ENCODE data around the gene DIS3L.
"Not testable (repeated sequence)": the region's sequence is repeated elsewhere in the genome, so short reads cannot be mapped to it uniquely, and the experiment has no call there.

Gene DIS3L

DNA sequence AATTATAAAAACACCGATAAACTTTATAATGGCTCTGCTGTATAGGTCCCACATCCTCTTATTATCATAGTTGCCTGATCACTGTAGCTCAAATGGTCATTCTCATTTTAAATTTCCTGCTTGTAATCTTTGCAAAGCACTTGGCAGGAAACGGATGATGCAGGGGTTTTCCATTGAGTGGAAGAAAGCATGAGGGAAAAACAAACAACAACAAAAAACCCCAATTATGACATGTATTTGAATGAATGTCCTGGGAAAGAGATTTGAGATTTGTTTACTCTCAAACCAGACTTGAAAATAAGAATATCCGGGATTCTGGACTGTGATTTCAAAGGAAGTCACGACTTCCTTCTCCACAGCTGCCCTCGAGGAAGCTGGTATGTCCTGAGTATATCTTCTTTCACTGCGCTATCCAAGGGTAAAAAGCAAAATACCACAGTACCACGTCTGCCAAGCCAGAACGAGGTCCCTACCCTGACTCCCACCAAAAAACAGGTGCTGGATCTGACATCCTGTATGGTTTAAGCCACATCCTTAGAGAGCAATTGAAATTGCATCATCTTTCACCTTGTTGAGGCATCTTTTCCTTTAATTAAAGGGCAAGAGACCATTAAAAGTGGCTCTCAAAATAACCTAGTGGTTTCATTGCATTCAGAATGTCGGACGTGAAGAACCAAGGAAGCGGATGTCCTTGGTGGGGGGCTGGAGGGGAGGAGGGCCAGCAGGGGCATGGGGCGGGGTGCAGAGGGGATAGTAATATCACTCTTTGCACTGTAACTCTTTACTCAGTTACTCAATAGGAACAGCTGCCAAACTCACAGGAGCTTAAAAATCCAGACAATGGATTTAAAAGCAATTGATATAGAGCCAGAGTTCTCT lies 76.6 kb downstream of the DIS3L start:
- H3K9me3 ChIP-seq: no peaks in the 10 kb centered on the region
- H3K4me3 ChIP-seq (ENCODE audit: low read depth in 1 of 2, low read length in 1 of 2): peak overlapping the region; percentile 48 to 50
- H3K36me3 ChIP-seq: no peaks in the 10 kb centered on the region
- no peaks in the 10 kb centered on the region for H3K27me3 ChIP-seq
- TF ChIP-seq, protein P1, sequence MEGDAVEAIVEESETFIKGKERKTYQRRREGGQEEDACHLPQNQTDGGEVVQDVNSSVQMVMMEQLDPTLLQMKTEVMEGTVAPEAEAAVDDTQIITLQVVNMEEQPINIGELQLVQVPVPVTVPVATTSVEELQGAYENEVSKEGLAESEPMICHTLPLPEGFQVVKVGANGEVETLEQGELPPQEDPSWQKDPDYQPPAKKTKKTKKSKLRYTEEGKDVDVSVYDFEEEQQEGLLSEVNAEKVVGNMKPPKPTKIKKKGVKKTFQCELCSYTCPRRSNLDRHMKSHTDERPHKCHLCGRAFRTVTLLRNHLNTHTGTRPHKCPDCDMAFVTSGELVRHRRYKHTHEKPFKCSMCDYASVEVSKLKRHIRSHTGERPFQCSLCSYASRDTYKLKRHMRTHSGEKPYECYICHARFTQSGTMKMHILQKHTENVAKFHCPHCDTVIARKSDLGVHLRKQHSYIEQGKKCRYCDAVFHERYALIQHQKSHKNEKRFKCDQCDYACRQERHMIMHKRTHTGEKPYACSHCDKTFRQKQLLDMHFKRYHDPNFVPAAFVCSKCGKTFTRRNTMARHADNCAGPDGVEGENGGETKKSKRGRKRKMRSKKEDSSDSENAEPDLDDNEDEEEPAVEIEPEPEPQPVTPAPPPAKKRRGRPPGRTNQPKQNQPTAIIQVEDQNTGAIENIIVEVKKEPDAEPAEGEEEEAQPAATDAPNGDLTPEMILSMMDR (IDR thresholded peaks at IDR 0.05): no peak
- peaks cover 7 to 11% of the 10 kb centered on the region in 2 experiments for H3K4me1 ChIP-seq (ENCODE audit: control insufficient read depth in 1 of 2, insufficient read depth in 1 of 2, low read depth in 1 of 2, low read length in 1 of 2)
- peak overlapping the region; percentile 40 for H3K27ac ChIP-seq

- Histone ChIP-seq H3K36me3 (no peaks in the 10 kb centered on the region), H3K27ac (no peak overlapping the region), H3K27me3 (no peaks in the 10 kb centered on the region), H3K9me3 (no peaks in the 10 kb centered on the region), H3K4me3 (ENCODE audit: low read depth in 1 of 2, low read length in 1 of 2) (no peak overlapping the region), H3K4me1 (ENCODE audit: control insufficient read depth in 1 of 2, insufficient read depth in 1 of 2, low read depth in 1 of 2, low read length in 1 of 2) (peaks cover 7 to 11% of the 10 kb centered on the region in 2 experiments)
- TF ChIP-seq, protein P1 (IDR thresholded peaks at IDR 0.05): no peak
These were observed 80.8 kb downstream of the DIS3L start for GRCh38 chr15:66374179-66374578.

DNA sequence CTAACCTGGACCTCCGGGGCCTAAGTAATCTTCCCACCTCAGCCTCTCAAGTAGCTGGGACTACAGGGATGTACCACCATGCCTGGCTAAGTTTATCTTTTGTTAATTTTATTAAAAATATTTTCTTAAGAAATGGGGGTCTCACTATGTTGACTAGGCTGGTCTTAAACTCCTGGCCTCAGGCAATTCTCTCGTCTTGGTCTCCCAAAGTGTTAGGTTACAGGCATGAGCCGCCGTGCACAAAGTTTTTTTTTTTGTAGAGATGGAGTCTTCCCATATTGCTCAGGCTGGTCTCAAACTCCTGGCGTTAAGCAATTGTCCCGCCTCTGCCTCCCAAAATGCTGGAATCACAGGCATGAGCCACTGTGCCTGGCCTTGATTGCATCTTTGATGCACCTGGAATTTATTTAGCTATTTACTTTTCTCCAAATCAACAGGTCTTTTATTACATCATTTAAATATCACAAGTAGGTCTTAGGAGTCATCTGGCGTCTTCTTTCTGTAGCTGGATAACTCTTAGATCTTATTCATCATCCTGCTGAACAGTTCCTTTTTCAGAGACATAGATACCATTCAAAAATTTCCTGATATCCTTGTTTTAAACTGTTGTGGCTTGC lies 85.6 kb downstream of the DIS3L start:
- no peaks in the 10 kb centered on the region for H3K27me3 ChIP-seq
- H3K36me3 ChIP-seq: no peaks in the 10 kb centered on the region
- H3K27ac ChIP-seq: no peak overlapping the region
- H3K4me1 ChIP-seq (ENCODE audit: control insufficient read depth in 1 of 2, insufficient read depth in 1 of 2, low read depth in 1 of 2, low read length in 1 of 2): no peaks in the 10 kb centered on the region
- TF ChIP-seq, protein P1 (IDR thresholded peaks at IDR 0.05): no peak
- H3K4me3 ChIP-seq (ENCODE audit: low read depth in 1 of 2, low read length in 1 of 2): no peak overlapping the region
- H3K9me3 ChIP-seq: no peaks in the 10 kb centered on the region

GRCh38 chr15:66381376-66381775 lies 88.0 kb downstream of the DIS3L start:
- H3K36me3 ChIP-seq; H3K27me3 ChIP-seq; H3K4me1 ChIP-seq (ENCODE audit: control insufficient read depth in 1 of 2, insufficient read depth in 1 of 2, low read depth in 1 of 2, low read length in 1 of 2); H3K4me3 ChIP-seq (ENCODE audit: low read depth in 1 of 2, low read length in 1 of 2); H3K9me3 ChIP-seq; H3K27ac ChIP-seq: not testable (repeated sequence)
